ENCODE measurements around the gene YBX3.

- TF ChIP-seq CTCF (IDR thresholded peaks at IDR 0.05), result no peak
- TF ChIP-seq EP300 (IDR thresholded peaks at IDR 0.05), result no peak
- peak; percentile 39 to 91 (median 64) for TF ChIP-seq POLR2AphosphoS5 (IDR thresholded peaks at IDR 0.05)
- no peak for TF ChIP-seq POLR2A (IDR thresholded peaks at IDR 0.05)
These were observed 6.3 kb downstream of the YBX3 start for GRCh38 chr12:10716704-10717315.
